GM12878 (cell line): ENCODE data around the gene KIF5A.

Experiments
- EP300 ChIP-seq, 2 experiments: fragments of 150-350 bp in 1 of 2; IDR thresholded peaks; 2 replicates each; pipeline ENCODE4 v1.6.1; 2011 to 2012; ENCODE audit warnings: low read depth in 2 of 2, low read length in 2 of 2, borderline replicate concordance in 1 of 2, improper control_type of control experiment in 1 of 2, inconsistent platforms in 1 of 2; ENCODE audit not compliant: control insufficient read depth in 1 of 2
- EZH2 ChIP-seq: IDR thresholded peaks from 2 replicates; pipeline ENCODE4 v1.6.1; 2012; ENCODE audit warnings: low read depth, mild to moderate bottlenecking, control low read depth, inconsistent platforms, low read length, borderline replicate concordance; ENCODE audit not compliant: control insufficient read depth
- GABPA ChIP-seq: IDR thresholded peaks from 2 replicates; pipeline ENCODE4 v1.6.1; 2014; ENCODE audit warnings: antibody characterized with exemption, low read depth, mild to moderate bottlenecking, inconsistent platforms
- HCFC1 ChIP-seq: fragments of 150-350 bp; IDR thresholded peaks from 2 replicates; pipeline ENCODE4 v1.6.1; 2014; ENCODE audit warnings: low read length
- POLR2A ChIP-seq: IDR thresholded peaks from 2 replicates; pipeline ENCODE4 v1.6.1; 2011; ENCODE audit warnings: low read depth, mild to moderate bottlenecking, low read length
- RELA ChIP-seq: fragments of 450-650 bp; IDR thresholded peaks from 2 replicates; pipeline ENCODE4 v1.8.0; 2014; ENCODE audit warnings: borderline replicate concordance; ENCODE audit not compliant: partially characterized antibody
- SMC3 ChIP-seq: IDR thresholded peaks from 2 replicates; pipeline ENCODE4 v1.6.1; 2011; ENCODE audit warnings: low read length, improper control_type of control experiment, borderline replicate concordance
- SRF ChIP-seq, 2 experiments: IDR thresholded peaks; 2 replicates each; pipeline ENCODE4 v1.6.1; 2011; ENCODE audit warnings: low read depth in 2 of 2, low read length in 2 of 2, mild to moderate bottlenecking in 1 of 2, moderate library complexity in 1 of 2
- TBL1XR1 ChIP-seq: IDR thresholded peaks from 2 replicates; pipeline ENCODE4 v1.6.1; 2012; ENCODE audit warnings: low read depth, low read length, improper control_type of control experiment
- TF ChIP-seq, protein P1 (sequence below), 3 experiments: IDR thresholded peaks in 2 of 3; conservative IDR thresholded peaks in 1 of 3; 2 replicates each; pipeline ENCODE4 v1.5.1; 2011; ENCODE audit warnings: low read depth in 3 of 3, low read length in 3 of 3, mild to moderate bottlenecking in 3 of 3, control low read depth in 2 of 3, moderate library complexity in 2 of 3, inconsistent platforms in 1 of 3, mixed read lengths in 1 of 3; ENCODE audit not compliant: control insufficient read depth in 2 of 3, insufficient read depth in 1 of 3; ENCODE audit errors: extremely low read depth in 1 of 3
- TF ChIP-seq, protein P2 (sequence below): IDR thresholded peaks from 2 replicates; pipeline ENCODE4 v1.6.1; 2012; ENCODE audit warnings: low read depth, low read length, improper control_type of control experiment
- TF ChIP-seq, protein P3 (sequence below): IDR thresholded peaks from 2 replicates; pipeline ENCODE4 v1.6.1; 2012; ENCODE audit warnings: low read length, inconsistent platforms
- TF ChIP-seq, protein P4 (sequence below): fragments of 450-650 bp; IDR thresholded peaks from 2 replicates; pipeline ENCODE4 v1.6.1; 2014; ENCODE audit warnings: mild to moderate bottlenecking

DNA sequence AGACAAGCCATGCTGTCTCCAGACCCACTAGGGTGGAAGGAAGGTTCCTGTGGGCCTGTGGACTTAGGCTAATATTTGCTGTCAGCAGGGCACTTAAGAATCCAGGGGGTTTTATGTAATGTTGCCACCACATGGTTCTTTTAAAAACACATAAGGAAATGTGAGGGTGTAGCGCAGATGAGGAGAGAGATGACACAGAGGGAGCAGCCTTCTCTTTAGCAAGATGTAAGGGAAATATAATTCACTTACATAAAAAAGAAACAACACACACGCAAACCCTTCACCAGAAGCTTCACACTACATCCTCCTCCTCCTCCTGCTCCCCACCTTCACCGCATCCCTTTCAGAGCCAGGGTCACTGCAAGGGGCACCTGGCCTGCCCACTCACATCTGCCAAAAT, 36.3 kb downstream of the KIF5A start:
- TF ChIP-seq HCFC1 (no peak), EP300 (IDR thresholded peaks at IDR 0.05; ENCODE audit: borderline replicate concordance in 1 of 2, control insufficient read depth in 1 of 2, low read depth in 2 of 2, low read length in 2 of 2) (no peak), GABPA (no peak), RELA (no peak), SRF (IDR thresholded peaks at IDR 0.05; ENCODE audit: low read depth in 2 of 2, low read length in 2 of 2) (no peak), EZH2 (no peak), SMC3 (no peak), POLR2A (no peak), TBL1XR1 (no peak)
- TF ChIP-seq, protein P1, sequence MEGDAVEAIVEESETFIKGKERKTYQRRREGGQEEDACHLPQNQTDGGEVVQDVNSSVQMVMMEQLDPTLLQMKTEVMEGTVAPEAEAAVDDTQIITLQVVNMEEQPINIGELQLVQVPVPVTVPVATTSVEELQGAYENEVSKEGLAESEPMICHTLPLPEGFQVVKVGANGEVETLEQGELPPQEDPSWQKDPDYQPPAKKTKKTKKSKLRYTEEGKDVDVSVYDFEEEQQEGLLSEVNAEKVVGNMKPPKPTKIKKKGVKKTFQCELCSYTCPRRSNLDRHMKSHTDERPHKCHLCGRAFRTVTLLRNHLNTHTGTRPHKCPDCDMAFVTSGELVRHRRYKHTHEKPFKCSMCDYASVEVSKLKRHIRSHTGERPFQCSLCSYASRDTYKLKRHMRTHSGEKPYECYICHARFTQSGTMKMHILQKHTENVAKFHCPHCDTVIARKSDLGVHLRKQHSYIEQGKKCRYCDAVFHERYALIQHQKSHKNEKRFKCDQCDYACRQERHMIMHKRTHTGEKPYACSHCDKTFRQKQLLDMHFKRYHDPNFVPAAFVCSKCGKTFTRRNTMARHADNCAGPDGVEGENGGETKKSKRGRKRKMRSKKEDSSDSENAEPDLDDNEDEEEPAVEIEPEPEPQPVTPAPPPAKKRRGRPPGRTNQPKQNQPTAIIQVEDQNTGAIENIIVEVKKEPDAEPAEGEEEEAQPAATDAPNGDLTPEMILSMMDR (IDR thresholded peaks at IDR 0.05 in 2 of 3, conservative IDR thresholded peaks at IDR 0.05 in 1 of 3; ENCODE audit: control insufficient read depth in 2 of 3, extremely low read depth in 1 of 3, insufficient read depth in 1 of 3, low read depth in 3 of 3, low read length in 3 of 3) = no peak
- TF ChIP-seq, protein P2, sequence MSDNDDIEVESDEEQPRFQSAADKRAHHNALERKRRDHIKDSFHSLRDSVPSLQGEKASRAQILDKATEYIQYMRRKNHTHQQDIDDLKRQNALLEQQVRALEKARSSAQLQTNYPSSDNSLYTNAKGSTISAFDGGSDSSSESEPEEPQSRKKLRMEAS = no peak
- TF ChIP-seq, protein P3, sequence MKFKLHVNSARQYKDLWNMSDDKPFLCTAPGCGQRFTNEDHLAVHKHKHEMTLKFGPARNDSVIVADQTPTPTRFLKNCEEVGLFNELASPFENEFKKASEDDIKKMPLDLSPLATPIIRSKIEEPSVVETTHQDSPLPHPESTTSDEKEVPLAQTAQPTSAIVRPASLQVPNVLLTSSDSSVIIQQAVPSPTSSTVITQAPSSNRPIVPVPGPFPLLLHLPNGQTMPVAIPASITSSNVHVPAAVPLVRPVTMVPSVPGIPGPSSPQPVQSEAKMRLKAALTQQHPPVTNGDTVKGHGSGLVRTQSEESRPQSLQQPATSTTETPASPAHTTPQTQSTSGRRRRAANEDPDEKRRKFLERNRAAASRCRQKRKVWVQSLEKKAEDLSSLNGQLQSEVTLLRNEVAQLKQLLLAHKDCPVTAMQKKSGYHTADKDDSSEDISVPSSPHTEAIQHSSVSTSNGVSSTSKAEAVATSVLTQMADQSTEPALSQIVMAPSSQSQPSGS = no peak
- TF ChIP-seq, protein P4, sequence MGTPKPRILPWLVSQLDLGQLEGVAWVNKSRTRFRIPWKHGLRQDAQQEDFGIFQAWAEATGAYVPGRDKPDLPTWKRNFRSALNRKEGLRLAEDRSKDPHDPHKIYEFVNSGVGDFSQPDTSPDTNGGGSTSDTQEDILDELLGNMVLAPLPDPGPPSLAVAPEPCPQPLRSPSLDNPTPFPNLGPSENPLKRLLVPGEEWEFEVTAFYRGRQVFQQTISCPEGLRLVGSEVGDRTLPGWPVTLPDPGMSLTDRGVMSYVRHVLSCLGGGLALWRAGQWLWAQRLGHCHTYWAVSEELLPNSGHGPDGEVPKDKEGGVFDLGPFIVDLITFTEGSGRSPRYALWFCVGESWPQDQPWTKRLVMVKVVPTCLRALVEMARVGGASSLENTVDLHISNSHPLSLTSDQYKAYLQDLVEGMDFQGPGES = no peak
